Activated gamma-delta T cell treated with Interleukin-2 at 50 U/mL for 16 hours (primary cell): ENCODE results near the gene DOK4.
A peak's percentile ranks its signal among the peaks of the same experiment; 100 is the strongest.

Source experiments
- DNase-seq: peaks from one replicate; pipeline ENCODE4 v3.0.0-alpha.2; 2020

Gene DOK4

GRCh38 chr16:57485916-57486857, at the start of gene DOK4:
Gene DOK4, minus strand, starts transcription at chr16:57486493. Its CDS starts 6,986 bp downstream, at chr16:57479507.
- peak; percentile 75 for DNase-seq

GRCh38 chr16:57535680-57536305, 49.5 kb upstream of the DOK4 start:
- DNase-seq: peak; percentile 92

GRCh38 chr16:57534881-57535658, 48.8 kb upstream of the DOK4 start:
- DNase-seq: no peak

GRCh38 chr16:57534337-57534880, 48.1 kb upstream of the DOK4 start:
- no peak for DNase-seq

GRCh38 chr16:57533431-57534336, 47.4 kb upstream of the DOK4 start:
- DNase-seq: no peak

- no peak for DNase-seq
Measured at GRCh38 chr16:57532266-57532625, 46.0 kb upstream of the DOK4 start.

GRCh38 chr16:57531635-57532265, 45.5 kb upstream of the DOK4 start:
- DNase-seq: no peak

- DNase-seq: no peak
Measured at GRCh38 chr16:57531253-57531575, 44.9 kb upstream of the DOK4 start.

GRCh38 chr16:57530522-57531252, 44.4 kb upstream of the DOK4 start:
- DNase-seq: no peak

- DNase-seq: peak; percentile 78
Measured at GRCh38 chr16:57530104-57530521, 43.8 kb upstream of the DOK4 start.

- DNase-seq: no peak
Measured at GRCh38 chr16:57529391-57530103, 43.3 kb upstream of the DOK4 start.

- DNase-seq: no peak
Measured at GRCh38 chr16:57528499-57529390, 42.5 kb upstream of the DOK4 start.

- DNase-seq: no peak
Measured at GRCh38 chr16:57527610-57528360, 41.5 kb upstream of the DOK4 start.

GRCh38 chr16:57527027-57527426, 40.7 kb upstream of the DOK4 start:
- no peak for DNase-seq

GRCh38 chr16:57526498-57526897, 40.2 kb upstream of the DOK4 start:
- no peak for DNase-seq

- DNase-seq: no peak
Measured at GRCh38 chr16:57525761-57526160, 39.5 kb upstream of the DOK4 start.

GRCh38 chr16:57522960-57523359, 36.7 kb upstream of the DOK4 start:
- DNase-seq: no peak

GRCh38 chr16:57519796-57520360, 33.6 kb upstream of the DOK4 start:
- DNase-seq: peak; percentile 83
